NCI-H1092 (cell line): ENCODE measurements around the gene NOC4L.

ENCODE experiments used
- DNase-seq: peaks from one replicate; lab custom pipeline; 2025; lab: John Stamatoyannopoulos, UW

Gene NOC4L

DNA sequence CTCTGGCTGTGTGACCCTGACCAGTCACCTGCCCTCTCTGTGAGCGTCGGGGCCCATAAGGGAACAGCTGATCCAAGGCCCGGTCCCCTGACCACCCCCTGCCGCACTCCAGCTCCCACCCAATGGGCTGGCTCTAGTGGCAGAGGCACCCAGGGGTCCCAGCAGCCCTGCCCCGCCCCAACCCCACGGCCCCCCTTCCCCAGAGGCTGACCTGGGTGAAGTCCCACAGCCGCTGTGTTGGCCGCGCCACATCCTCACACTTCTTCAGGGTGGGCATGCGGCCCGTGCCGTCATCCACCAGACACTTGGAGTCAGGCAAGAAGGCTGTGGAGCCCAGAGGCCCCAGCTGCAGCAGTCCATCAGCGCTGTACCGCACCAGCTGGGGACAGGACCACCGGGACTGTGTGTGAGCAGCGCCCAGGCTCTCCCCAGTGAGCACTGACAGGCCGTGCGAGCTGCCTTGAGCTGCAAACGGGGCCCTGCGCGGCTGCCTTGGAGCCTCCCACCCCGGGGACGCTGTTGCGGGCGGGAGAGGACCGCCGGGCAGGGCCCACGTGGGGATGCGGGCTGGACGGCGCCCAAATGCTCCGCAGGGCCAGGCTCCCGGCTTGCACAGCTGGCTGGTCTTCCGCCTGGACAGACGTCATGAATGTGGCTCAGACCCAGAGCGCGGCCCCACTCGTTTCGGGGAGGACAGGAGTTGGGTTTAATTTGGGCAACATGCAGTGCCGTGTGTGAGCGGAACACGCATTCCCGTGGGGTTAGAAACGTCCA is 53.5 kb downstream of the NOC4L start:
- DNase-seq: no peak

GRCh38 chr12:132199101-132199500 is 54.8 kb downstream of the NOC4L start:
- DNase-seq: no peak

DNA sequence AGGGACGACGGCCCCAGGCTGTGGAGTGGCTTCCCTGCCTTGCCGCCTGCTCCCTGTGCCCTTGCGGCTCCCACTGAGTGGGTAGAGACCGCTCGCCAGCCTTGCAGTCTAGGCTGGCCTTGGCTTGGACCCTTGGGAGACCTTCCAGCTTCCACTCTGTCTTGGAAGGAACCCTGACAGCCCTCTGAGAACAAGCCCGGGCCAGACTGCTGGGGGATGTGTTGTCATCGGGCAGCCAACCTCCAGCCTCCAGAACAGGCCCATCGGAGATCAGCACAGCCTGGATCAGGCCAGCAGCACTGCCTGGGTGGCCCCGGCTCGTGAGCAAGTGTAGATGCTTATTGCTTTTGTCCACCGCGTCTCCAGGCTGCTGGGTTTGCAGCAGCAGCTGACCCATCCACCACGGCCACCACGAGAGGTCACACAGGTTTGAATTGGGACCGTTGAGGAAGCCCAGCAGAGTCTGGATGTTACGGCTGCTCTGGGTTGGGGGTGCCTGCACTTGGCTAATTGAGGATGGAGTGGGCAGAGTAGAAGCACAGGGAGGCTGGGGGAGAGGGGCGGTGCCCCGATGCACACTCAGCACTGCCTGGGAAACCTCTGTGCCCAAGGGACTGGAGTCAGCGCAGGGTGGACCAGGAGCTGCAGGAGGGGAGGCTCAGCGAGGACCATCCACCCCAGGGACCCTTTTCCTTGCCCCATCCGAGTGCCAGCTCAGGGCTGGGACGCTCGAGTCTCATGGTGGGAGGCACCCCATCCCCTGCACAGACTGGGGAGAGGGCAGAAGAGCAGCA is 55.5 kb downstream of the NOC4L start:
- no peak for DNase-seq

- DNase-seq: no peak
Measured at GRCh38 chr12:132200800-132201199, 56.5 kb downstream of the NOC4L start.

GRCh38 chr12:132201391-132202120 is 57.3 kb downstream of the NOC4L start:
- no peak for DNase-seq
